ENCODE measurements around the gene RTP5. TPM values are rescaled to one million over a fixed set of nuclear protein-coding genes. Genes with fewer than 3 reads are reported as not detected.

RTP5 gene
- total and polyA plus RNA-seq, 2 of the 8 experiments (the other 6 are each of a cell fraction or from before 2014, with no cell fraction given), result not detected

DNA sequence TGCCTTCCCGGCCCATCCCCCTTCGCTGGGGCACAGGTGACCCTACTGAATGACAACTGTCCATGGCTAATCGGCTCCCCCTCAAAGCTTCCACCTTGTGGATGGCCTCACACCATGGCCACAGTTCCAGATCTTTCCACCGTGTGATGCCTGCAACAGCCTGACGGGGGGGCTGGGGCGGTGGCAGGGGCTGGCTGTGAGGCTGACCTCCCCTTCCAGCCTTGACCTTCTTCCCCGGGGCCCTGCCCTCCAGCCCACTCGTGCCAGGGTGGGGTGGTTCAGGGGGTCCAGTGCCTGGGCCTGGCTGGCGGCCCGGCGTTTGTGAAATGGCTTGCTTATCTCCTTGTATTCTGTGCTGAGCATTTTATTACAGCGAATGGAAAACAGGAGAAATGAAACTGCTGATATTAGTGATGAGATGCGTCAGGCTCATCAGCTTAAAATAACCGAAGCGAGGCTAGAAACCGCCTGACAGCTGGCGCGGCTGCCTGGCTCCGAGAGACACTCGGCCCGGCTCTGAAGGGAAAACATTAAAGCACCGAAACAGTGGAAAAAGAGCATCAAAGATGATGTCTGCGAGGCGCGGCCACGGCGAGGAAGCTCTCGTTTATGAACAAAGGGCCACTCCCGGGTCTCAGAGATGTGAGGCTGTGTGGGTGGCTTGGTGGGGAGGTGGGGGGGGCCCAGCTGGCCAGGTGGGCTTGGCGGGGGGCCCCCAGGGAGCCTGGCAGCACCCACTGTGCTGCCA is 9.9 kb upstream of the RTP5 start:
- Histone ChIP-seq H2AFZ (ENCODE audit: low read length) (no peak overlapping the region), H3K79me2 (ENCODE audit: control insufficient read depth in 1 of 2, insufficient read depth in 2 of 2, low read length in 2 of 2) (no peaks in the 10 kb centered on the region)

More for the DNA sequence above, 9.9 kb upstream of the RTP5 start:
- Histone ChIP-seq H4K8ac (ENCODE audit: extremely low read depth, insufficient read depth, low read length) (peak overlapping the region; percentile 86; the same call in 1 of the 2 replicates), H3K56ac (replicated peaks; ENCODE audit: insufficient read length, low read depth, low read length) (no peak overlapping the region), H3K14ac (ENCODE audit: insufficient read length) (no peak overlapping the region), H2BK5ac (ENCODE audit: low read depth, low read length) (no peak overlapping the region), H2BK120ac (replicated peaks; ENCODE audit: low read depth, low read length) (no peak overlapping the region), H3K4ac (replicated peaks; ENCODE audit: insufficient read length, low read depth, low read length) (peak overlapping the region; percentile 69), H2BK20ac (ENCODE audit: low read length) (no peak overlapping the region), H3K27me3 (replicated peaks in 1 of 4; ENCODE audit: control insufficient read depth in 3 of 4, extremely low read depth in 1 of 4, insufficient read depth in 3 of 4, low read length in 3 of 4) (peaks cover 0 to 4% (median 0%) of the 10 kb centered on the region in 4 experiments; a peak in 2 of 7 replicates), H3K18ac (ENCODE audit: extremely low read depth, low read length) (peak overlapping the region; percentile 32; the same call in 1 of the 2 replicates), H2BK15ac (ENCODE audit: low read length) (0 out of 2 replicates have a peak overlapping the region, but pooled peaks have one; percentile 72), H3K23me2 (ENCODE audit: low read depth, low read length) (peaks cover 15% of the 10 kb centered on the region), H2BK12ac (ENCODE audit: low read depth, low read length) (no peak overlapping the region), H3K9me3 (ENCODE audit: insufficient read depth in 2 of 2, low read depth in 1 of 2, low read length in 1 of 2) (no peaks in the 10 kb centered on the region), H3K4me1 (replicated peaks in 1 of 4; ENCODE audit: control insufficient read depth in 3 of 4, insufficient read depth in 4 of 4, low read length in 3 of 4) (peaks cover 0 to 22% (median 6%) of the 10 kb centered on the region in 4 experiments; a peak in 6 of 7 replicates), H4K91ac (replicated peaks; ENCODE audit: insufficient read length, low read length) (no peak overlapping the region), H3K79me1 (ENCODE audit: low read depth, low read length) (no peaks in the 10 kb centered on the region; the same call in 1 of the 2 replicates), H3K4me3 (ENCODE audit: extremely low read depth in 1 of 4, insufficient read depth in 2 of 4, low read depth in 3 of 4, low read length in 4 of 4) (no peak overlapping the region), H2AK5ac (ENCODE audit: low read depth, low read length) (no peak overlapping the region), H3K36me3 (ENCODE audit: control insufficient read depth in 2 of 4, insufficient read depth in 4 of 4, low read length in 3 of 4) (no peaks in the 10 kb centered on the region; a peak in 2 of 8 replicates), H3K4me2 (ENCODE audit: insufficient read depth in 1 of 2, low read depth in 2 of 2, low read length in 2 of 2) (no peak overlapping the region), H4K5ac (ENCODE audit: insufficient read length, low read depth, low read length) (no peak overlapping the region), H3K9ac (replicated peaks in 1 of 4; ENCODE audit: extremely low read depth in 1 of 4, low read depth in 3 of 4, low read length in 3 of 4) (no peak overlapping the region), H3K23ac (ENCODE audit: insufficient read length) (no peak overlapping the region), H3K27ac (ENCODE audit: low read depth, low read length) (no peak overlapping the region), H4K20me1 (replicated peaks in 1 of 2; ENCODE audit: control insufficient read depth in 1 of 2, insufficient read depth in 2 of 2, low read length in 2 of 2) (peaks cover 0 to 6% of the 10 kb centered on the region in 2 experiments)
- WGBS, 2 experiments (ENCODE audit: extremely low coverage in 1 of 2, insufficient coverage in 1 of 2, insufficient read length in 1 of 2, insufficient replicate concordance in 2 of 2, low coverage in 1 of 2, low lambda C conversion rate in 2 of 2, missing lambda C conversion rate in 1 of 2), result 84% methylated on average over 29 of the region's 30 CpGs; no CpG with 5 or more reads in 1 of the 2 experiments
- FAIRE-seq (no peak), DNase-seq (ENCODE audit: low read depth in 1 of 2, low spot score in 2 of 2) (no peak)
- TF ChIP-seq SIN3A (conservative IDR thresholded peaks at IDR 0.05 in 1 of 2, IDR thresholded peaks at IDR 0.05 in 1 of 2; ENCODE audit: low read depth in 1 of 2, low read length in 2 of 2) (no peak), SRF (IDR thresholded peaks at IDR 0.05; ENCODE audit: low read depth, low read length) (no peak), CBX8 (IDR thresholded peaks at IDR 0.05; ENCODE audit: borderline replicate concordance, low read depth, low read length) (no peak), JUN (IDR thresholded peaks at IDR 0.05; ENCODE audit: low read depth, low read length) (no peak), RBBP5 (IDR thresholded peaks at IDR 0.05; ENCODE audit: borderline replicate concordance, low read depth, low read length) (no peak)
- TF ChIP-seq, protein P1, sequence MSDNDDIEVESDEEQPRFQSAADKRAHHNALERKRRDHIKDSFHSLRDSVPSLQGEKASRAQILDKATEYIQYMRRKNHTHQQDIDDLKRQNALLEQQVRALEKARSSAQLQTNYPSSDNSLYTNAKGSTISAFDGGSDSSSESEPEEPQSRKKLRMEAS (IDR thresholded peaks at IDR 0.05), result peak; percentile 57; the same call in 1 of the 2 replicates
- TF ChIP-seq, protein P2, sequence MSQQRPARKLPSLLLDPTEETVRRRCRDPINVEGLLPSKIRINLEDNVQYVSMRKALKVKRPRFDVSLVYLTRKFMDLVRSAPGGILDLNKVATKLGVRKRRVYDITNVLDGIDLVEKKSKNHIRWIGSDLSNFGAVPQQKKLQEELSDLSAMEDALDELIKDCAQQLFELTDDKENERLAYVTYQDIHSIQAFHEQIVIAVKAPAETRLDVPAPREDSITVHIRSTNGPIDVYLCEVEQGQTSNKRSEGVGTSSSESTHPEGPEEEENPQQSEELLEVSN (IDR thresholded peaks at IDR 0.05), result no peak; the same call in 1 of the 2 replicates
- TF ChIP-seq, protein P3, sequence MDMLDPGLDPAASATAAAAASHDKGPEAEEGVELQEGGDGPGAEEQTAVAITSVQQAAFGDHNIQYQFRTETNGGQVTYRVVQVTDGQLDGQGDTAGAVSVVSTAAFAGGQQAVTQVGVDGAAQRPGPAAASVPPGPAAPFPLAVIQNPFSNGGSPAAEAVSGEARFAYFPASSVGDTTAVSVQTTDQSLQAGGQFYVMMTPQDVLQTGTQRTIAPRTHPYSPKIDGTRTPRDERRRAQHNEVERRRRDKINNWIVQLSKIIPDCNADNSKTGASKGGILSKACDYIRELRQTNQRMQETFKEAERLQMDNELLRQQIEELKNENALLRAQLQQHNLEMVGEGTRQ (IDR thresholded peaks at IDR 0.05; ENCODE audit: low read length), result 0 out of 2 replicates have a peak, but pooled peaks have one; percentile 5
- CTCF ChIA-PET (ENCODE audit: partially characterized antibody), result interaction anchor here (1.0 to 1.7 kb wide), 4 partner anchors 9 to 128 kb away, joined by 3 to 6 read pairs (median 4); no protein-coding TSS in a partner anchor
- POLR2A ChIA-PET (ENCODE audit: partially characterized antibody), result interaction anchor here (1.3 to 1.4 kb wide), 2 partner anchors 9 to 15 kb away, joined by 5 to 6 read pairs; no protein-coding TSS in a partner anchor
